ENCODE results near the gene ZNRF2. TPM values are rescaled to one million over a fixed set of nuclear protein-coding genes. Genes with fewer than 3 reads are reported as not detected.

ZNRF2 gene
- total RNA-seq, 2 donors from 2014 or later = 36.1 to 42.5 TPM

GRCh38 chr7:30330134-30331111, 46.0 kb downstream of the ZNRF2 start:
- Histone ChIP-seq H3K4me1 (peaks cover 15% of the 10 kb centered on the region), H3K36me3 (replicated peaks in 1 of 2; ENCODE audit: insufficient read depth in 1 of 2, low read depth in 2 of 2) (peaks cover 0 to 2% of the 10 kb centered on the region in 2 donors), H3K9me3 (no peaks in the 10 kb centered on the region), H3K4me3 (peak overlapping the region in 1 of 2 donors; percentile 1), H3K27me3 (no peaks in the 10 kb centered on the region), H3K27ac (peak overlapping the region in 3 of 4 donors; percentile 26 to 59 (median 27))
- ATAC-seq = no peak
- peak in 2 of 4 donors; percentile 25 to 27 for DNase-seq
- 28 to 30% methylated on average over 3 of the region's 3 CpGs for WGBS, 2 donors
- intact Hi-C loops (cut with DNase I) = no loop called here
- TF ChIP-seq POLR2A (IDR thresholded peaks at IDR 0.05) = no peak

GRCh38 chr7:30331338-30331737, 46.9 kb downstream of the ZNRF2 start:
- TF ChIP-seq CTCF (IDR thresholded peaks at IDR 0.05) = no peak
- no peak for TF ChIP-seq POLR2A (IDR thresholded peaks at IDR 0.05)
- Histone ChIP-seq H3K36me3 (replicated peaks in 1 of 2; ENCODE audit: insufficient read depth in 1 of 2, low read depth in 2 of 2) (no peaks in the 10 kb centered on the region), H3K4me1 (peaks cover 21% of the 10 kb centered on the region), H3K4me3 (no peak overlapping the region), H3K9me3 (no peaks in the 10 kb centered on the region), H3K27me3 (no peaks in the 10 kb centered on the region), H3K27ac (peak overlapping the region in 2 of 4 donors; percentile 27 to 59)
- intact Hi-C loops (cut with DNase I) = no loop called here
- ATAC-seq (no peak), DNase-seq (peak in 1 of 4 donors; percentile 27)
- WGBS, 2 donors = 75 to 76% methylated on average over 2 of the region's 2 CpGs

GRCh38 chr7:30332549-30332948, 48.2 kb downstream of the ZNRF2 start:
- no peak for DNase-seq
- TF ChIP-seq CTCF (IDR thresholded peaks at IDR 0.05) = no peak
- TF ChIP-seq POLR2A (IDR thresholded peaks at IDR 0.05) = no peak
- no peak for ATAC-seq
- peaks cover 21% of the 10 kb centered on the region for H3K4me1 ChIP-seq
- no peak overlapping the region for H3K27ac ChIP-seq
- intact Hi-C loops (cut with DNase I) = no loop called here
- H3K4me3 ChIP-seq = no peak overlapping the region
- 97 to 98% methylated on average over 2 of the region's 2 CpGs for WGBS, 2 donors
- H3K36me3 ChIP-seq (replicated peaks in 1 of 2; ENCODE audit: insufficient read depth in 1 of 2, low read depth in 2 of 2) = no peaks in the 10 kb centered on the region
- H3K27me3 ChIP-seq = no peaks in the 10 kb centered on the region
- H3K9me3 ChIP-seq = no peaks in the 10 kb centered on the region

GRCh38 chr7:30335763-30336487, 51.5 kb downstream of the ZNRF2 start:
- H3K9me3 ChIP-seq = no peaks in the 10 kb centered on the region
- no peak for ATAC-seq
- WGBS, 2 donors = 43 to 53% methylated on average over 4 of the region's 4 CpGs

More at GRCh38 chr7:30335763-30336487, 51.5 kb downstream of the ZNRF2 start:
- Histone ChIP-seq H3K36me3 (replicated peaks in 1 of 2; ENCODE audit: insufficient read depth in 1 of 2, low read depth in 2 of 2) (no peaks in the 10 kb centered on the region), H3K27me3 (no peaks in the 10 kb centered on the region), H3K4me3 (no peak overlapping the region), H3K27ac (no peak overlapping the region), H3K4me1 (peaks cover 14% of the 10 kb centered on the region)
- intact Hi-C loops (cut with DNase I) = no loop called here
- TF ChIP-seq CTCF (IDR thresholded peaks at IDR 0.05) (no peak), POLR2A (IDR thresholded peaks at IDR 0.05) (no peak)
- no peak for DNase-seq

All from body of pancreas (tissue), 4 donors.